HL-60 (cell line): ENCODE results near the gene SMG6.
A peak's percentile ranks its signal among the peaks of the same experiment; 100 is the strongest.

Experiments used
- DNase-seq, 2 experiments: peaks; one replicate each; pipeline ENCODE4 v3.0.0-alpha.2; 2010 to 2020; ENCODE audit warnings: low read depth in 1 of 2, low spot score in 1 of 2
- H3K27ac ChIP-seq: fragments of 250-450 bp; sonication (Bioruptor Pico); replicated peaks from 2 replicates; pipeline ENCODE4 v1.5.1; 2020; ENCODE audit warnings: mild to moderate bottlenecking, moderate library complexity
- H3K27me3 ChIP-seq: fragments of 250-450 bp; sonication (Bioruptor Pico); 2 replicates; pipeline ENCODE4 v1.5.1; 2021; ENCODE audit warnings: mild to moderate bottlenecking, moderate library complexity; ENCODE audit not compliant: insufficient read depth, poor library complexity, severe bottlenecking
- H3K4me3 ChIP-seq: replicated peaks from 2 replicates; pipeline ENCODE4 v1.5.1; 2011; ENCODE audit warnings: mild to moderate bottlenecking, control low read depth, low read length; ENCODE audit not compliant: insufficient read depth
- GABPA ChIP-seq: IDR thresholded peaks from 2 replicates; pipeline ENCODE4 v1.6.1; 2012; ENCODE audit warnings: low read depth
- POLR2AphosphoS5 ChIP-seq: IDR thresholded peaks from 2 replicates; pipeline ENCODE4 v1.6.1; 2012; ENCODE audit warnings: low read depth
- SPI1 ChIP-seq: IDR thresholded peaks from 2 replicates; pipeline ENCODE4 v1.6.1; 2012; ENCODE audit warnings: low read depth, mild to moderate bottlenecking, borderline replicate concordance
- TF ChIP-seq, protein P1 (sequence below): IDR thresholded peaks from 2 replicates; pipeline ENCODE4 v1.6.1; 2012; ENCODE audit warnings: low read depth; ENCODE audit not compliant: insufficient replicate concordance
- TF ChIP-seq, protein P2 (sequence below): IDR thresholded peaks from one replicate; pipeline ENCODE4 v1.5.1; 2011; ENCODE audit warnings: low read length, control low read depth, inconsistent platforms; ENCODE audit not compliant: insufficient read depth

Gene SMG6

DNA sequence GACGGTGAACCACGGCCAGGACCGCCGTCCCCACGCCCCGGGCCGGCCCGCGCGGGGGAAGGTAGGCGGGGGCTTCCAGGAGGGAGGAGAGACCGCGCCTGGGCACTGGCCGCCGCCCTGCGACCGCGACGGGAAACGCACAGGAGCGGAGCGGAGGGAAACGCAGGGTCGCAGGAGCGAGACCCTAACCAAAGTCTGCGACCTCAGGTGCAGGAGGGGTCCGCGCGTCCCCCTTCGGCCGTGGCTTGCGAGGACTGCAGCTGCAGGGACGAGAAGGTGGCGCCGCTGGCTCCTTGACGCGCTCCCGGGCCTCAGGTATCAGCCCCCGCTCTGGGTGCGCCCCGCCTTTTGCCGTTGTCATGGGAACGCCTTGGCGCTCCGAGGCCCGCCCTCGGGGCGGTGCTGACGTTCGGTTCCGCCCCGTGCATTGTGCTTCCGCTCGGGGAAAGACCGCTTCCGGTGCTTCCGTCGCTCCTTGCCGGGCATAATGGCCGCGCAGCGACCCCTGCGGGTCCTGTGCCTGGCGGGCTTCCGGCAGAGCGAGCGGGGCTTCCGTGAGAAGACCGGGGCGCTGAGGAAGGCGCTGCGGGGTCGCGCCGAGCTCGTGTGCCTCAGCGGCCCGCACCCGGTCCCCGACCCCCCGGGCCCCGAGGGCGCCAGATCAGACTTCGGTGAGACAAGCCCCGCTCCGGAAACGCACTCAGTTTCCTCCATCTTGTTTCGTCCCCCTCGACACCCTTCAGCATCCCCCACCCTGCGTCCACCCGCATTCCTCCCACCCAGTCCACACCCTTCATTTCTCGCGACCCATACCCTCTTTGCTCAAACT, 261.8 kb downstream of the SMG6 start, which contains the start of gene OVCA2:
Gene OVCA2, plus strand, starts transcription at position 462 of the 829 bp plus-strand sequence. Its CDS starts 26 bp downstream, at position 488.
- DNase-seq, result peak; percentile 74 to 79
- Histone ChIP-seq H3K27ac (peak within 1 kb of the TSS; percentile 82), H3K4me3 (peak within 1 kb of the TSS; percentile 65), H3K27me3 (no peaks in the 10 kb centered on the region)
- peak; percentile 93 for TF ChIP-seq GABPA
- TF ChIP-seq, protein P1, sequence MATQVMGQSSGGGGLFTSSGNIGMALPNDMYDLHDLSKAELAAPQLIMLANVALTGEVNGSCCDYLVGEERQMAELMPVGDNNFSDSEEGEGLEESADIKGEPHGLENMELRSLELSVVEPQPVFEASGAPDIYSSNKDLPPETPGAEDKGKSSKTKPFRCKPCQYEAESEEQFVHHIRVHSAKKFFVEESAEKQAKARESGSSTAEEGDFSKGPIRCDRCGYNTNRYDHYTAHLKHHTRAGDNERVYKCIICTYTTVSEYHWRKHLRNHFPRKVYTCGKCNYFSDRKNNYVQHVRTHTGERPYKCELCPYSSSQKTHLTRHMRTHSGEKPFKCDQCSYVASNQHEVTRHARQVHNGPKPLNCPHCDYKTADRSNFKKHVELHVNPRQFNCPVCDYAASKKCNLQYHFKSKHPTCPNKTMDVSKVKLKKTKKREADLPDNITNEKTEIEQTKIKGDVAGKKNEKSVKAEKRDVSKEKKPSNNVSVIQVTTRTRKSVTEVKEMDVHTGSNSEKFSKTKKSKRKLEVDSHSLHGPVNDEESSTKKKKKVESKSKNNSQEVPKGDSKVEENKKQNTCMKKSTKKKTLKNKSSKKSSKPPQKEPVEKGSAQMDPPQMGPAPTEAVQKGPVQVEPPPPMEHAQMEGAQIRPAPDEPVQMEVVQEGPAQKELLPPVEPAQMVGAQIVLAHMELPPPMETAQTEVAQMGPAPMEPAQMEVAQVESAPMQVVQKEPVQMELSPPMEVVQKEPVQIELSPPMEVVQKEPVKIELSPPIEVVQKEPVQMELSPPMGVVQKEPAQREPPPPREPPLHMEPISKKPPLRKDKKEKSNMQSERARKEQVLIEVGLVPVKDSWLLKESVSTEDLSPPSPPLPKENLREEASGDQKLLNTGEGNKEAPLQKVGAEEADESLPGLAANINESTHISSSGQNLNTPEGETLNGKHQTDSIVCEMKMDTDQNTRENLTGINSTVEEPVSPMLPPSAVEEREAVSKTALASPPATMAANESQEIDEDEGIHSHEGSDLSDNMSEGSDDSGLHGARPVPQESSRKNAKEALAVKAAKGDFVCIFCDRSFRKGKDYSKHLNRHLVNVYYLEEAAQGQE, result peak; percentile 54
- TF ChIP-seq, protein P2, sequence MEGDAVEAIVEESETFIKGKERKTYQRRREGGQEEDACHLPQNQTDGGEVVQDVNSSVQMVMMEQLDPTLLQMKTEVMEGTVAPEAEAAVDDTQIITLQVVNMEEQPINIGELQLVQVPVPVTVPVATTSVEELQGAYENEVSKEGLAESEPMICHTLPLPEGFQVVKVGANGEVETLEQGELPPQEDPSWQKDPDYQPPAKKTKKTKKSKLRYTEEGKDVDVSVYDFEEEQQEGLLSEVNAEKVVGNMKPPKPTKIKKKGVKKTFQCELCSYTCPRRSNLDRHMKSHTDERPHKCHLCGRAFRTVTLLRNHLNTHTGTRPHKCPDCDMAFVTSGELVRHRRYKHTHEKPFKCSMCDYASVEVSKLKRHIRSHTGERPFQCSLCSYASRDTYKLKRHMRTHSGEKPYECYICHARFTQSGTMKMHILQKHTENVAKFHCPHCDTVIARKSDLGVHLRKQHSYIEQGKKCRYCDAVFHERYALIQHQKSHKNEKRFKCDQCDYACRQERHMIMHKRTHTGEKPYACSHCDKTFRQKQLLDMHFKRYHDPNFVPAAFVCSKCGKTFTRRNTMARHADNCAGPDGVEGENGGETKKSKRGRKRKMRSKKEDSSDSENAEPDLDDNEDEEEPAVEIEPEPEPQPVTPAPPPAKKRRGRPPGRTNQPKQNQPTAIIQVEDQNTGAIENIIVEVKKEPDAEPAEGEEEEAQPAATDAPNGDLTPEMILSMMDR, result no peak
- 0 out of 2 replicates have a peak, but pooled peaks have one; percentile 7 for TF ChIP-seq SPI1
- TF ChIP-seq POLR2AphosphoS5, result peak; percentile 60

DNA sequence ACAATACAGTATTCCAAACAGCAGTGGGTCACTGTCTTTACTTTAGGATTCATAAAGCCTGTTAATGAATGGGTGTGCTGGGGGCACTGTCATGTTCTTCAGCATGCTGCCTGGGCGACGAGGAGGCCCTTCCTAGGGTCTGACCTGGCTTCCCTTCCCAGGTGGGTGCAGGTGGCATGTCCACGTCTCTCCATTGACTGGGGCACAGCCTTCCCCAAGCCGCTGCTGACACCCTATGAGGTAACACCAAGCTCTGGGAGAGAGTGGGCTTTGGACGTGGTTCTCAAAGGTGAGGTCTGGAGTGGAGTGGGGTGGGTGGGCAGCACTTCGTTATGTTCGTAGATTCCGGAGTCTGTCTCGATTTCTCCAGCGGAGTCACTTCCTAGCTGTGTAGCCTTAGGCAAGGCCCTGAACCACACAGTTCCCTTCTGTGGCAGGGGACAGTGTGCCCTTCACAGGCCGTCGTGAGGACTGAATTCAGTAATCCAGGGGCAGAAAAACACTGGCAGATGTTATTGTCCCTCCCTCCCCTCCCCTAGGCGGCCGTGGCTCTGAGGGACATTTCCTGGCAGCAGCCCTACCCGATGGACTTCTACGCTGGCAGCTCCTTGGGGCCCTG, 262.5 kb downstream of the SMG6 start:
- DNase-seq, result no peak
- Histone ChIP-seq H3K4me3 (no peak overlapping the region), H3K27ac (no peak overlapping the region), H3K27me3 (no peaks in the 10 kb centered on the region)
- TF ChIP-seq, protein P1, result no peak
- TF ChIP-seq SPI1 (no peak), GABPA (no peak), POLR2AphosphoS5 (no peak)
- TF ChIP-seq, protein P2, result no peak

DNA sequence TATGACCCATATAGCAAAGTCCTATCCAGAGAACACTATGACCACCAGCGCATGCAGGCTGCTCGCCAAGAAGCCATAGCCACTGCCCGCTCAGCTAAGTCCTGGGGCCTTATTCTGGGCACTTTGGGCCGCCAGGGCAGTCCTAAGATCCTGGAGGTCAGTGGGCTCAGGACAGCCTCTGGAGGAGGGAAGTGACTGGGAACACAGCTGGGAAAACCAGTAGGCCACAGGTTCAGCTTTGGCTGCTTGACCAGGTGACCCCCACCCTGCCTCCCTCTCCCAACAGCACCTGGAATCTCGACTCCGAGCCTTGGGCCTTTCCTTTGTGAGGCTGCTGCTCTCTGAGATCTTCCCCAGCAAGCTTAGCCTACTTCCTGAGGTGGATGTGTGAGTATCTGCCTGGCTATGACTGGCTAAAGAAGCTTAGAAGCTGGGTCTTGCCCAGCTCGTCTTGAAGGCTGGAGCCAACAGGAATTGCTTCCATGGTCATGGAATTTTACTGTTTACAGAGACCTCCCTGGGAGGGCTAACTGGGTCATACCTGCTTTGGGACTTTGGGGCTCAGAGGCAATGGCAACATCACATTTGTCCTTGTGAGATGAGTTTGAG, 263.3 kb downstream of the SMG6 start:
- TF ChIP-seq, protein P2, result no peak
- TF ChIP-seq GABPA, result no peak
- no peak for DNase-seq
- Histone ChIP-seq H3K27ac (no peak overlapping the region), H3K4me3 (no peak overlapping the region), H3K27me3 (no peaks in the 10 kb centered on the region)
